ENCODE results near the gene ZNF304.

The ZNF304 gene

GRCh38 chr19:57350877-57351805, at the start of gene ZNF304:
Gene ZNF304, plus strand, starts transcription at chr19:57351271. Its CDS starts 394 bp downstream, at chr19:57351665.
- no peak for TF ChIP-seq GATA2 (IDR thresholded peaks at IDR 0.05; ENCODE audit: low read depth, low read length)
- no peak for TF ChIP-seq GATA3 (IDR thresholded peaks at IDR 0.05; ENCODE audit: low read depth, low read length)

GRCh38 chr19:57302020-57302465, 49.0 kb upstream of the ZNF304 start:
- no peak for TF ChIP-seq GATA3 (IDR thresholded peaks at IDR 0.05; ENCODE audit: low read depth, low read length)
- TF ChIP-seq GATA2 (IDR thresholded peaks at IDR 0.05; ENCODE audit: low read depth, low read length), result no peak

GRCh38 chr19:57302727-57303401, 48.2 kb upstream of the ZNF304 start:
- TF ChIP-seq GATA2 (IDR thresholded peaks at IDR 0.05; ENCODE audit: low read depth, low read length) (no peak), GATA3 (IDR thresholded peaks at IDR 0.05; ENCODE audit: low read depth, low read length) (no peak)

GRCh38 chr19:57305056-57305455, 46.0 kb upstream of the ZNF304 start:
- TF ChIP-seq GATA2 (IDR thresholded peaks at IDR 0.05; ENCODE audit: low read depth, low read length), result no peak

- TF ChIP-seq GATA3 (IDR thresholded peaks at IDR 0.05; ENCODE audit: low read depth, low read length) (no peak), GATA2 (IDR thresholded peaks at IDR 0.05; ENCODE audit: low read depth, low read length) (no peak)
These were observed 42.6 kb upstream of the ZNF304 start for GRCh38 chr19:57308514-57308913.

GRCh38 chr19:57310792-57311191, 40.3 kb upstream of the ZNF304 start:
- no peak for TF ChIP-seq GATA2 (IDR thresholded peaks at IDR 0.05; ENCODE audit: low read depth, low read length)
- TF ChIP-seq GATA3 (IDR thresholded peaks at IDR 0.05; ENCODE audit: low read depth, low read length), result no peak

- no peak for TF ChIP-seq GATA3 (IDR thresholded peaks at IDR 0.05; ENCODE audit: low read depth, low read length)
- TF ChIP-seq GATA2 (IDR thresholded peaks at IDR 0.05; ENCODE audit: low read depth, low read length), result no peak
These were observed 36.9 kb upstream of the ZNF304 start for GRCh38 chr19:57314146-57314545.

GRCh38 chr19:57317503-57317902, 33.6 kb upstream of the ZNF304 start:
- no peak for TF ChIP-seq GATA2 (IDR thresholded peaks at IDR 0.05; ENCODE audit: low read depth, low read length)
- no peak for TF ChIP-seq GATA3 (IDR thresholded peaks at IDR 0.05; ENCODE audit: low read depth, low read length)

GRCh38 chr19:57319869-57320179, 31.2 kb upstream of the ZNF304 start:
- TF ChIP-seq GATA3 (IDR thresholded peaks at IDR 0.05; ENCODE audit: low read depth, low read length), result no peak
- no peak for TF ChIP-seq GATA2 (IDR thresholded peaks at IDR 0.05; ENCODE audit: low read depth, low read length)

GRCh38 chr19:57320180-57321084, 30.6 kb upstream of the ZNF304 start, which contains the start of gene ZNF543:
Gene ZNF543, plus strand, starts transcription at chr19:57320472. Its CDS starts 382 bp downstream, at chr19:57320854.
- TF ChIP-seq GATA2 (IDR thresholded peaks at IDR 0.05; ENCODE audit: low read depth, low read length) (no peak), GATA3 (IDR thresholded peaks at IDR 0.05; ENCODE audit: low read depth, low read length) (no peak)

GRCh38 chr19:57321116-57321515, 30.0 kb upstream of the ZNF304 start:
- TF ChIP-seq GATA3 (IDR thresholded peaks at IDR 0.05; ENCODE audit: low read depth, low read length) (no peak), GATA2 (IDR thresholded peaks at IDR 0.05; ENCODE audit: low read depth, low read length) (no peak)

GRCh38 chr19:57321751-57322150, 29.3 kb upstream of the ZNF304 start:
- TF ChIP-seq GATA2 (IDR thresholded peaks at IDR 0.05; ENCODE audit: low read depth, low read length), result no peak
- no peak for TF ChIP-seq GATA3 (IDR thresholded peaks at IDR 0.05; ENCODE audit: low read depth, low read length)

GRCh38 chr19:57324992-57325391, 26.1 kb upstream of the ZNF304 start:
- TF ChIP-seq GATA2 (IDR thresholded peaks at IDR 0.05; ENCODE audit: low read depth, low read length) (no peak), GATA3 (IDR thresholded peaks at IDR 0.05; ENCODE audit: low read depth, low read length) (no peak)

- TF ChIP-seq GATA3 (IDR thresholded peaks at IDR 0.05; ENCODE audit: low read depth, low read length) (no peak), GATA2 (IDR thresholded peaks at IDR 0.05; ENCODE audit: low read depth, low read length) (no peak)
These were observed 23.1 kb upstream of the ZNF304 start for GRCh38 chr19:57327993-57328392.
